DMS53 treated with DMSO at 0.1 percent for 48 hours (cell line): ENCODE data around the gene AGAP3.

ENCODE experiments used
- DNase-seq: peaks from one replicate; lab custom pipeline; 2025; ENCODE audit not compliant: unreplicated experiment; lab: John Stamatoyannopoulos, UW

Gene AGAP3

GRCh38 chr7:151087245-151088018, 1.2 kb downstream of the AGAP3 start:
- DNase-seq = peak; percentile 47

GRCh38 chr7:151088019-151088855, 2.0 kb downstream of the AGAP3 start:
- DNase-seq = no peak

- no peak for DNase-seq
These were observed 2.8 kb downstream of the AGAP3 start for GRCh38 chr7:151088856-151089699.

GRCh38 chr7:151089893-151090730, 3.8 kb downstream of the AGAP3 start:
- no peak for DNase-seq

GRCh38 chr7:151091003-151091402, 4.7 kb downstream of the AGAP3 start:
- DNase-seq = no peak

GRCh38 chr7:151091431-151091830, 5.2 kb downstream of the AGAP3 start:
- DNase-seq = no peak

- DNase-seq = no peak
These were observed 5.7 kb downstream of the AGAP3 start for GRCh38 chr7:151091988-151092387.

GRCh38 chr7:151093748-151094147, 7.5 kb downstream of the AGAP3 start:
- DNase-seq = no peak

- no peak for DNase-seq
These were observed 8.4 kb downstream of the AGAP3 start for GRCh38 chr7:151094675-151095074.

GRCh38 chr7:151095123-151095797, 9.0 kb downstream of the AGAP3 start:
- no peak for DNase-seq

GRCh38 chr7:151095828-151096475, 9.7 kb downstream of the AGAP3 start:
- DNase-seq = no peak

- DNase-seq = no peak
These were observed 13.4 kb downstream of the AGAP3 start for GRCh38 chr7:151099486-151100211.

- no peak for DNase-seq
These were observed 14.6 kb downstream of the AGAP3 start for GRCh38 chr7:151100921-151101320.

- DNase-seq = no peak
These were observed 15.5 kb downstream of the AGAP3 start for GRCh38 chr7:151101621-151102396.

GRCh38 chr7:151102991-151103390, 16.7 kb downstream of the AGAP3 start:
- no peak for DNase-seq

- no peak for DNase-seq
These were observed 17.7 kb downstream of the AGAP3 start for GRCh38 chr7:151103973-151104372.

- DNase-seq = no peak
These were observed 18.3 kb downstream of the AGAP3 start for GRCh38 chr7:151104411-151105235.
